SIG-M5 treated with dmso at 0.1 percent for 504 hours (cell line): ENCODE results near the gene L3MBTL3.

Experiments
- DNase-seq: peaks from one replicate; lab custom pipeline; 2025; ENCODE audit not compliant: unreplicated experiment; lab: John Stamatoyannopoulos, UW

Gene L3MBTL3

DNA sequence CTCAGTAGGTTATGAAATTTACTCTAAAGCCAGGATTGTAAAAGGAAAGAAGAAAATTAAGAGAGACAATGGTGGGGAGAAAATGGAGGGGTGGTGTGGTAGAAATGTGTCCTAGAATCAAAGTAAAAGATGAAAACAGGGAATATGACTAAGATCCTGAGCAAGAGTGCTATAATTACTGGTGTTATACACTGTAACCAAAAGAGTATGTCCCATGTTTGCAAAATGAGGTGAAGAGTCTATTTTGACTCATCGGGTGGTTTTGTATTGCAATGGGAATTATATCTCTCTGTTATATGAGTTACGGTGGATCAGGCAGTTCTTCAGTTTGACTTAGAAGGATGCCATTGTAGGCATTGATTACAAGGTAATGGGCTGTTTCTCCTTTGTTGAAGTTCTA is 8.5 kb downstream of the L3MBTL3 start:
- DNase-seq: no peak

DNA sequence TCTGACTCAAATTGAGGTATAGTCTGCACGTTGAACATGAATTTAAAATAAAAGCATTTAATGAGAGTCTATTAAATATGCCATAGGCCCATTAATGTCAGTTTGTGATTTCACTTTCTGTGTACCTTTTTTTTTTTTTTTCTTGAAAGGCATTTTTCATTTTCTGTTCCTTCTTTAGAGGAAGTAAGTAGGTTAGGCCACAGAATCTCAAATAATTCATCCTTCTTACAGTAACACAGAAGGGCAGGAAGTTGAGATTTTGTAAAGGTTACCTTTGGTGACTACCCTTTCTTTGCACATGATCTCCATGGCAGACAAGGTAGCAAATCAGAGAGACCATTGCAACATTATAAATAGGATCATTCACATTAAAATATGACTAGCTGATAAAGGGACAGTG is 9.6 kb downstream of the L3MBTL3 start:
- no peak for DNase-seq

DNA sequence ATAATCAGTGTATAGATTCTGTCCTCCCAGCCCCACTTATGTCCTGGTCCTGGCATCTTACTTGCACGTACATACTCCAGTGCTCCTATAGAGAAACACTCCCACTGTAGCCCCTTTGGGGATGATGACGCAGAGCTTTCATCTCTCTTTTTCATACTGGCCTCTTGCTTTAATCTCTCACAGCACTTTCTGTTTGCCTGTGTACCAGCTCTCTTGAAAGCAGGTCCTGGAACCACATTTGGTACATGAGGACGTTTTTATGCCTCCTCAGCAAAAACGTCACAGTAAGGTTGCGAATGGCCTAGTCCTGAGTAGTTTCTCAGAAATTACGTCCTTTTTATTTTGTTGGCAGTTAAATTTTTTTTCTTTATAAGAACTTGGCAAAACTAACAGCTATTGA is 10.8 kb downstream of the L3MBTL3 start:
- no peak for DNase-seq

DNA sequence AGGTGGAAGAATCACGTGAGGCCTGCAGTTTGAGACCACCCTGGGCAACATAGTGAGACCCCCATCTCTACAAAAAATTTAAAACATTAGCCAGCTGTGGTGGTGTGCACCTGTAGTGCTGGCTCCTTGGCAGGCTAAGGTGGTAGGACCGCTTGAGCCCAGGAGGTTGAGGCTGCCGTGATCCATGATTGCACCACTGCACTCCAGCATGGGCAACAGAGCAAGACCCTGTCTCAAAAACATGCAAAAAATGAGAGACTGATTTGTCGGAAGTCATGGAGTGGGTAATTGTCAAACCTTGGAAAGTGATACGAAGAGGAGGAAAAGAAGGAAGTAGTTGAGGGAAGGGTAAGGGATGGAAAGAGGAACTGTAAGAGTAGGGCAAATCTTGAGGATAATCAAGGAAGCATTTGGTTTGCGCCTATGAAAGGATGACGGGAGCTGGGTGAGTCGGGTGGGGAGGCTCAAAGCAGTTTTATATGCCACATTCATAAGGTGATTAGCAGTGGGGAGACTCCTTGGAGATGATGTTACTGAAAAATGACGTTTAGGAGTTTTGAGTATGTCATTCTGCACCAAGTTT is 14.5 kb downstream of the L3MBTL3 start:
- no peak for DNase-seq

DNA sequence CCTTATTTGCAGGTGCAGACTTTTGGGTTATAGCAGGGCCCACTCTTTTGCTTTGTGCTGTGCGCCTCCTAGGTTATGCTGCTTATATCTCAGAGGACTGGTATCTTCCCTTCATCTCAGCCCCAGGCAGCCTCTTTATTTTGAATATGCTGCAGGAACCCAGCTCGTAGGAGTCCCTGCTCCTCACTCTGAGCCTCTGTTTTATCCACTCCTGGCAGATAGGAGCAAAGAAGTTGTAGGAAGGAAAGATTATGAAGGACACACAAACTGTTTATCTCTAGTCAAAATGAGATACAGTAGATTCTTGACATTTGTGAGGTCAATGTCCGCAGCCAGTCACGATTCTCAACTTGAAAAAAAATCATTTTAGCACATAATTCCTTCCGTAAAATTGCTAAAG is 15.6 kb downstream of the L3MBTL3 start:
- no peak for DNase-seq

DNA sequence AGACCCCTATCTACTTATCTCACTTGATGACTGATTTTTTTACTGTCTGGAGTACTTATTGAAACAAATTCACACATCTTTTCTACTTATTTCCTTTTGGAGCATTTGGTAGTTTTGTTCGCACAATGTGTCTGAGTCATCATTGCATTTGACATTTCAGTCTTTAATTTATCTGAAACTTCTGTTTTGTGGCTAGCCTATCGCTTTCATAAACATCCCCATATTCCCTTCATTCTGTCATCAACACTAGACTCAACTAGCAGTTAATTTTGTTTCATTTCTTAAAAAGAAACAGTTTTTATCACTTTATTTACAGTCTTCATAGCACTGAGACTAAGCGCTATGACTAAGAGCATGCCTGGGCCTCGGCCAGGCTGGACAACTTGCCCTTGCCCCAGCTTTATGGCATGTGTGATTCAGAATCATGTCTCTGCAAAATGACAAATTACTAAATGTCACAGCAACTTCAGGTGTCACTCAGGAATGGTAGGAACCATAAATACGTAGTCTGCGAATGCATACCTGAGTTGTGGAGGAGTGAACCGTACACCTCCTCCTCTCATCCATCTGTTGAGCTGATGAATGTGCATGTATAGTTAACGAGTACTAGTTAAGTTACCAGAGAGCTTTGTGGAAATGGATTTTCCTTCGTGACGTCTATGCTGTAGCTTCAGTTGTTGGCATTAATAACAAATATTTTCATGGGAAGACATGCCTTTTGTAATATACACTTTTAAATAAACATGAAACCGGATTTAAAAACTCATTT is 16.2 kb downstream of the L3MBTL3 start:
- DNase-seq: no peak

DNA sequence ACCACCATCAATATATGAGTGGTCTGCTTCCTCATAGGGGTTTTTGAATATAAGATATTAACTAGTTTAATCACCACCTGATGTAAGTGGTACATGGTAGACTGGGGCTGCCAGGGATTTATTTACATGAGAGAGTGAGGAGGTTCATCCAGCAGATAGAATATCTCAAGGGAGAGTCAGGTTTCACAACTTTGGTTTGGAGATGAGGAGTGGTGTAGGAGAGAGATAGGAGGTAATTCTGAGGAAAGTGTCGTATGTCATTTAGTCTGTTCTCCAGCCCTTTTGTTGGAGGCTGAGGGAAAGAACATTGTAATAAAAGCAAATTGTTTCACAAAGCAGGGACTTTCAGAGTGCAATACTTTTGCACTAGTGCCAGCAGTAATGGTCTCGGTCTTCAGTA is 16.8 kb downstream of the L3MBTL3 start:
- DNase-seq: no peak

DNA sequence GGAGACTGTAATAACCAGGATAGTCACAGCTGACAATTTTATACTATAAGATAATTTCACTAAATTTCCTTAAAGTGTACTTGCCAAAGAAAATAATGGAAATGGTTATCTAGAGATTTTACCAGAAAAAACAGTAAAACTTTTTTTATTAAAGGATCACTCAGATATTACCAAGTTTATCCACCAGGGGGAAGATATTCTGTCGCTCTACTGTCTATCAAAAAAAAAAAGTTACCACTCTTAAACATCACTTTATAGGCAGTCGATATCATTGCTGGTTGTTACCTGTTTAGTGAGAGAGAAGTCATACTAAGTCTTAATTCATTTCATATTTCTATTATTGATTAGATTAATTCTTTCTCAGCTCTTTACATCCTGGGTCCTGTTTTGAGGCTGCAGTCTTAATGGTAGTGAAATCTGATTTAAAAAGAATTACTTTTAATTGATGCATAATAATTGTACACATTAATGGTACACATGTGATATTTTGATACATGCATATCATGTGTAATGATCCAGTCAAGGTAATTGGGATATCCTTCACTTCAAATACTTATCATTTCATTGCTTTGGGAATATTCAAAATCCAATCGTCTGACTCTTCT is 18.9 kb downstream of the L3MBTL3 start:
- DNase-seq: no peak

DNA sequence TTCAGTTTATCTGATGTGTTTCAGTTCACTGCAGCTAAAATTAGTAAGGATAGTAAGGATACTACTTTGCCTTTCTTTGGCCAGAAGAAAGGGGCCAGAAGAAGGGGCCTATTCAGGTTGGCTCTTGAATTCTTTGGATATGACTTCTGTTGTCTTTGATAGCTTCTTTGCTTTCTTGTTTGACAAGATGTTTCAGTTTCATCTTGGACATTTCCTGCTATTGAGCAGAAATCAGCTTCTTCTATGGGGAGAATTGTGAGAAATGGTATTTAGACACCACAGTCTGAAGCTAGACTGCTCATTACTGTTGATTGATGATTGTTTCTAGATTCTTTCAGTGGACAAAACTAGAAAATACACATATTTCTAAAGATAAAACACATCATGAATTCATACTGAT is 23.2 kb downstream of the L3MBTL3 start:
- no peak for DNase-seq

DNA sequence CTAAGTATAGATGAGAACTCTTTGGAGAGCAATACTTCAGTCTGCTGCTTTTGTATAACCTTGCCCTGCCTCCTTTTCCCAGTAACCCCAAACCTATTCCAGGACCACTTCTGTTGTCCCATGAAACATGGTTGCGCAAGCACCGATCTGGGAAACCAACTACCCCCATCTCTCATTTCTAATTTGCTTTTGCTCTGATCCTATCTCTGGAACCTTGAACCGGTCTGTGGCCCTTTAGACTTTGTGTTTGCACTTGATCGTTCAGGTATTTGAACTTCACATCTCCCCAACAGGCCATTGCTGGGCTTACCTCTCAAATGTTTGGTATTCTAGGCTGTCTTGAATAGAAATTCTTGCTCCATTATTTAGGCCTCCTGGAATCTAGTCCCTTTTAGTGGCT is 25.0 kb downstream of the L3MBTL3 start:
- no peak for DNase-seq

DNA sequence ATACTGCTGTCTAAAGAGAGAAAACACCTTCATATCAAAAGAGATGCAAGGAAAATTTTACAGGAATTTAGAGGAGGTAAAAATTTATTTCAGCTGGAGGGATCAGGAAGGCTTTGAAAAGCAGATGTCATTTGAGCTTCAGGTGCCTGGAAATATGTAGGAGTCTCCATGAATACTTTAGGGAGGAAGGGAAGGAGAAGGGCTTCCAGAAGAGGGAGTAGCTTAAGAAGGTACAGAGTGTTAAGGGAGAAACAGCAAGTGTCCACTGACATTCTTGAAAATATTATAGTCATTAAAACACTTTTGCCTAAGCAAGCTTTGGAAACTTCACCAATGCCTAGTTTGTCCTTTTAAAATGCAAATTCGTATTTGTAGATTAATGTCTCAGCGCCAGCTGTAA is 27.2 kb downstream of the L3MBTL3 start:
- DNase-seq: no peak

DNA sequence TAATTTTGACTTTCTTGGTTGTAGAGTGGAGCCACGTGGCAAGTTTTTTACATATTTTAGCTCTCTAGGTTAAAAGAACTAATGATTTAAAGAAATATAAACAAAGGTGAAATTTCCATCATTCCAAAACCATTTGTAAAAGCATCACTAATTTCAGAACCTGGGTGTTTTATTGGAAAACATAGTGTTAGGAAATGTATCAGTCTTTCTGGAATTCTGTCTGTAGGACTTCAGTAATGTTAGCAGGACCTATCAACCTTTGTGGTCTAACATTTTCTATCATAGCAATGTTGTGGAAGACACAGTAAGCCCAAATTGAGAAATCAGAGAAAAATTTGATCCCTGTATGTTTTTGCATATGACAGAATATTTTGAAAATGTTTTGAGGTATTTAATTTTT is 28.3 kb downstream of the L3MBTL3 start:
- no peak for DNase-seq

DNA sequence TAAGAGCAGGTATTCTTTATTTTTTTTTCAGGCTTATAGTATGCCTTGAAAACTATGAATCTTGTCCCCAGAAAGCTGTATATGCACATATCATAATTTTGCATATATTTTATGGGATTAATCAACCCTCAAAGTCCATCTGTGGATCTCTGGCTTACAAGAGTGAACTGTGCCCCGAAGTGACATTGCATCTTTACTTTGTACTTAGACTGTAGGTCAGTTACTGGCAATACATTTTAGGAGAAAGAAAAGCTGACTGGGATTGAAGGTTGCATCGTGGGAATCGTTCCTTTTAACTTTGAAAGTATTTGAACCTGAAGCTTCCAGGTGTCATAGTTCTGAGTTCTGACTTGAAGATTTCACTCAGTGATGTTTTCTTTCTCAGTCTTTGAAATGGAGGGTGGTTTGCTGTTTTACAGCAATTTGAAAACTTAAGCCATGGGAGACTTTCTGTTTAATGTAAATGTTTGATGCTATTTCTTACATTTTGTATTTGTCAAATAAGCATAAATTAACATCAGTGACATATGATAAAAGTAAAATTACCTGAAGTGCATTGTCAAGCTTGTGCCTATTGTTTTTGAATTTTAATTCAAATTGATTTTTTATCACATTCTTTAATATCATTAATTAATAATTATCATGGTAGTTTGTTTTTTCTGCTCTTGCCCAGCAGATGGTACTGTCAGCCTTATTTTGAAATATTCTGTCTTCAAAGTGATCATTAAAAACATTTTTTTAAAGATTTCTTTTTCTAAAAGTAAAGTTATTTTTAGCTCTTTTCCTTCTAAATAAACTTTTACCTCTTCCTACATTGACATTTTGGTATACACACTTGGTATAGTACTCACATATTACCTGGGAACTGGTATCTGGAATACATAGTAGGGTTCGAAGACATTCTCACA is 29.0 kb downstream of the L3MBTL3 start:
- DNase-seq: no peak

DNA sequence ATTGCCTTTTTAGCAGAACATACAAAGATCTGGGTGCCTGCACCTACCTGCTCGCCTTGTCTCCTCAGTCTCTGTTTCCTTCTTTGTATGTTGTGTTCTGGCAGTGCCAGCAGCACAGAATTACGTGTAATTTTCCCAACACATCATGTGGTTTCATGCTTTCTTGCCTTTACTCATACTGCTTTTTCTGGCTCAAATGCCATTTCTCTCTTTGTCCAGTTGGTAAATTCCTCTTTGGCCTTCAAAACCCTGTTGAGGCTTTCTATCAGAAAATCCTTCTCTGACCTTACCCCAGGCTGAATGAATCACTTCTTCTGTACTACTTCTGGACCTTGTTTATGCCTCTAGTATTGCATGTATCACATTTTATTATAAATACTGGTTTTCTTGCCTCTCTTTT is 31.8 kb downstream of the L3MBTL3 start:
- DNase-seq: no peak

DNA sequence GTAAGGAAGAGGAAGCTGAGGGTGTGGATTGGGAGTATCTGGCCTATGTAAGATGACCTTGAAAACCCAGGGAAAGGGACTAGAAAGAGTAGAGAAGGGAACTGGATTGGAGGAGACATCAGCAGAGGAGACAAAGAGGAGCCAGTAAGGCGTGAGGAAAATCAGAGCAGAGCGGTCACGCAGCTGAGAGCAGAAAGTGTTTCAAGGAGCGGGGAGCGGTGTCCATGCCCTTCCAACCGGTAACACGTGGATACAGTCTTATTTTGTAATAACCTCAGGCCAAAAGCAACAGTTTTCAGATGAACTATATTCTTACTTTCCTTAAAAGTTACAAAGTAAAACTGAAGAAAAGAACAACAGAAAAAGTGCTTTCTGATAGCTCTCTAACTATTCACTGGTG is 36.3 kb downstream of the L3MBTL3 start:
- no peak for DNase-seq

DNA sequence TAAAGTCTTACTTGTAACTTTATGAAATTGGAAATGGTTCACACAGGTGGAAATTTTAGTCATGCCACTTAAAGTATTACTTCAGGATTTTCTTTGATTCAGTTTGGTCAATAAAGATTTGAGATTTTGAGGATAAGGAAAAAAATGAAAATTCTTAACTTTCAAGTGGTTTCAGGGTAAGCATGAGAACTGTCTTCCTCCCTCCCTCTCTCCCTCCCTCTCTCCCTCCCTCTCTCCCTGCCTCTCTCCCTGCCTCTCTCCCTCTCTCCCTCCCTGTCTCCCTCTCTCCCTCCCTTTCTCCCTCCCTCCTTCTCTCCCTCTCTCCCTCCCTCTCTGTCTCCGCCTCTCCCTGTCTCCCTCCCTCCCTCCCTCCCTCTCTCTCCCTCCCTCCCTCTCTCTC is 36.9 kb downstream of the L3MBTL3 start:
- DNase-seq: no peak

DNA sequence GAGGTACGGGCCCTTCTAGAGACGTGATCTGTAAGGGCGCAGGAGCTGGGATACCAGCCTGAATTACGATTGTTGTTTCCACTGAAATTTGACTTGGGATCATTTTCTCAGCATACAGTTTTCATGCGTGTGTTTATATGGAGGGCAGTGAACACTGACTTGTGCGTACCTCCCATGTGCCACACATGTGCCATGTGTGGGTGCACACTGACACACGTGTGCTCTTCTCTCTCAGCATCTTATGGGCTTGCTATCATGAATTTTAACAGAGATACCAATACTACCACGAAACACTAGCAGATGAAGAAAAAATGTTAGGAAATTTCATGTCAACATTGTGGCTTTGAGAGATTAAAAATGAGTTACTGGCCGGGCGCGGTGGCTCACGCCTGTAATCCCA is 39.1 kb downstream of the L3MBTL3 start:
- DNase-seq: no peak

DNA sequence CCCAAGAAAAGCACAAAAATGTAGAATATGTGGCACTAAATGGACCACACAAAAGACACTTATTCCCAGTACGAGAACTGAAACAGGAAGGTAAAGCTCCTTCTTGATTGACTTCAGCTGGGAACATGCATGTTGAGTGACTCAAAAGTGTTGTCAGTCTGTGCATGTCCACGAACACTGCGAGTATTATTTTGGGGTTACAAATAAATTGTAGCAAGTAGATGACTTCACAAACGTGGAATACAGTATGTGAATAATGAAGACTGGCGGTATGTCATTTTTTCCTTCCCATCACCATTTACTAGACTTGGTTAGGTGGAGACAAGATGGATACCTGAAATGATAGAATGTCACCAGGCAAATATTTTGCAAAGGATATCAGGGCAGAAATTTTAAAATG is 45.4 kb downstream of the L3MBTL3 start:
- no peak for DNase-seq

DNA sequence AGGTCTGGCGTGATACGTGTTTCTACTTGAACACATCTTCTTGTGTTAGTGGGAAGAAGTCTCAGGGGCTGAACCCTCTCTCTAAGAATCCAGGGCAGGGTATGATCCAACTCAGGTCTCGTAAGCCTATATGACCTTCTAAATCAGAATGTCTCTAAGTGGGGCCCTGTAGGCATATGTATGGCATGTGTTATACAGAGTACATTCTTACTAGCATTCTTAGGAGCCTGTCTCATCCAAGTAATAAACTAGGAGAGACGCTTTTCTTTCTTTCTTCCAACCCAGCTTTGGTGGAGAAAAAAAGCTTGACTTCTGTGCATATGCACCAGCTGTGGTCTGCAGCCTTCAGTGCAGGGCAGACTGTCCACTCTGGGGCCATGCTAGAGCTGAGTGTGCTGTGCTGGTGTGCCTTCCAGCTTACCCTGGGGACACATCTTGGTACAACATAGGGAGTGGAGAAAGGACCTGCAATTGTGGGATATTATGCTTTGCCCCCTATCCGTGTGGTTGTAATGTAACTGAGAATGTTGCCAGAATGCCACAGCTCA is 47.3 kb downstream of the L3MBTL3 start:
- no peak for DNase-seq

DNA sequence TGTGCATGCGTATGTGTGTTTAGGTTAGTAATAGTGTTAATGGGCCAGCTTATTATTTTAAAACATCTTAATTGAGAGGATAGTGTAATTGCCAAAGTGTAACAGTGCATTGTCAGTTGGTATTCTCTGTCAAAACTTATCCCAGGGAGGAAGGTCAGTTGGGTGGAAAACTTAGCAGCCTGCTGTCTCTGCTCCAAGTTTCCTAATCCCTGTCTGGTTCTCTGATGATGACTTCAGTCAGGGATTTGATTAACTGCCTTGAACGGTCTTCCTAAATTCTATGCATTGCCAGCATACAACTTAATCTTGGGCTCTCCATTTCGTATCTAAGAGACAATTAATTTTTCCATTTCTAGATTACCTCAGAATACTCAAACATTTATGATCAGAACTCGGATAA is 51.1 kb downstream of the L3MBTL3 start:
- no peak for DNase-seq

DNA sequence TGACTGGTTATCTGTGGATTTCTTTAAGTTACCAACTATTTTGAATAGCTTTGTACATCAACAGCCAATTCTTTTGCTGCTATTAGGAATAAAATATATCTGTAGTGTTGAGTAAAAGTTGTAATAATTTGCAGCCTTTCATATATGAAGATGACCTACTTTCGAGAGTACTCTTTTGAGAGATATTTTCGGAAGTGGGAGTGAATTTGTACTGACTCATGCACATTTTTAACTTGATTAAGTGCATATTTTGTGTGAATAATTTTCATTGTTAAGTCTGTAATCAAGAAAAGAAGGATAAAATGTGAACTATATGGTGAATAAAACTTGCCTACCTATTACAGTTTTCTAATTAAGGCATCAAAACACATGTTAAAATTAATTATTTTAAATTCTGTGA is 51.9 kb downstream of the L3MBTL3 start:
- no peak for DNase-seq
